Muscle layer of duodenum (tissue), 2 donors: ENCODE measurements around the gene GIMAP2.
A peak's percentile ranks its signal among the peaks of the same experiment; 100 is the strongest.
"Not testable (repeated sequence)": the region's sequence is repeated elsewhere in the genome, so short reads cannot be mapped to it uniquely, and the experiment has no call there.

ENCODE experiments used
- H3K27ac ChIP-seq: one replicate; pipeline ENCODE4 v1.7.0; 2013; ENCODE audit warnings: mild to moderate bottlenecking, low read length
- H3K27me3 ChIP-seq: one replicate; pipeline ENCODE4 v1.7.0; 2013; ENCODE audit warnings: low read depth, mild to moderate bottlenecking, control low read depth, low read length
- H3K36me3 ChIP-seq, 2 donors: one replicate each; pipeline ENCODE4 v1.7.0; 2013; ENCODE audit warnings: low read length in 2 of 2, control low read depth in 1 of 2, mild to moderate bottlenecking in 1 of 2; ENCODE audit not compliant: insufficient read depth in 2 of 2, control insufficient read depth in 1 of 2
- H3K4me1 ChIP-seq, 2 donors: one replicate each; pipeline ENCODE4 v1.7.0; 2013; ENCODE audit warnings: low read length in 2 of 2, mild to moderate bottlenecking in 2 of 2, control low read depth in 1 of 2, moderate library complexity in 1 of 2; ENCODE audit not compliant: insufficient read depth in 2 of 2, control insufficient read depth in 1 of 2
- H3K4me3 ChIP-seq, 2 donors: one replicate each; pipeline ENCODE4 v1.7.0; 2013; ENCODE audit warnings: low read length in 2 of 2, low read depth in 1 of 2, mild to moderate bottlenecking in 1 of 2
- H3K9me3 ChIP-seq, 2 donors: one replicate each; pipeline ENCODE4 v1.7.0; 2013; ENCODE audit warnings: low read length in 2 of 2, control low read depth in 1 of 2, mild to moderate bottlenecking in 1 of 2; ENCODE audit not compliant: control insufficient read depth in 1 of 2
- donor health status: healthy.

The GIMAP2 gene

GRCh38 chr7:150685219-150686029 is at the start of gene GIMAP2:
Gene GIMAP2 (plus strand): TSS chr7:150685706. CDS start chr7:150687060, 1,354 bp downstream.
- Histone ChIP-seq H3K9me3 (no peaks in the 10 kb centered on the region), H3K4me3 (peak within 1 kb of the TSS; percentile 60 to 75), H3K27ac (peak within 1 kb of the TSS; percentile 97), H3K27me3 (no peaks in the 10 kb centered on the region), H3K36me3 (peaks cover 6% of the 10 kb centered on the region in 2 donors), H3K4me1 (peaks cover 0 to 5% of the 10 kb centered on the region in 2 donors)

GRCh38 chr7:150641854-150642253 is 43.7 kb upstream of the GIMAP2 start:
- no peak overlapping the region for H3K4me3 ChIP-seq
- no peaks in the 10 kb centered on the region for H3K27me3 ChIP-seq
- H3K9me3 ChIP-seq: peaks cover 0 to 3% of the 10 kb centered on the region in 2 donors
- H3K27ac ChIP-seq: no peak overlapping the region
- no peaks in the 10 kb centered on the region for H3K36me3 ChIP-seq
- no peaks in the 10 kb centered on the region for H3K4me1 ChIP-seq

- Histone ChIP-seq H3K27ac (no peak overlapping the region), H3K36me3 (no peaks in the 10 kb centered on the region), H3K27me3 (no peaks in the 10 kb centered on the region), H3K9me3 (peaks cover 0 to 3% of the 10 kb centered on the region in 2 donors), H3K4me3 (no peak overlapping the region), H3K4me1 (no peaks in the 10 kb centered on the region)
Measured at GRCh38 chr7:150642926-150643325, 42.6 kb upstream of the GIMAP2 start.

- Histone ChIP-seq H3K4me1 (no peaks in the 10 kb centered on the region), H3K27ac (no peak overlapping the region), H3K27me3 (no peaks in the 10 kb centered on the region), H3K4me3 (no peak overlapping the region), H3K9me3 (no peaks in the 10 kb centered on the region), H3K36me3 (no peaks in the 10 kb centered on the region)
Measured at GRCh38 chr7:150645259-150646020, 40.1 kb upstream of the GIMAP2 start.

GRCh38 chr7:150648353-150649079 is 37.0 kb upstream of the GIMAP2 start:
- Histone ChIP-seq H3K9me3 (peaks cover 0 to 2% of the 10 kb centered on the region in 2 donors), H3K36me3 (no peaks in the 10 kb centered on the region), H3K27ac (no peak overlapping the region)

GRCh38 chr7:150649080-150649385 is 36.5 kb upstream of the GIMAP2 start:
- Histone ChIP-seq H3K4me3 (no peak overlapping the region), H3K4me1 (no peaks in the 10 kb centered on the region), H3K27me3 (no peaks in the 10 kb centered on the region), H3K27ac (no peak overlapping the region), H3K9me3 (peaks cover 0 to 2% of the 10 kb centered on the region in 2 donors), H3K36me3 (no peaks in the 10 kb centered on the region)

More at GRCh38 chr7:150648353-150649079, 37.0 kb upstream of the GIMAP2 start:
- no peaks in the 10 kb centered on the region for H3K27me3 ChIP-seq
- no peak overlapping the region for H3K4me3 ChIP-seq
- no peaks in the 10 kb centered on the region for H3K4me1 ChIP-seq

- Histone ChIP-seq H3K9me3 (peaks cover 0 to 5% of the 10 kb centered on the region in 2 donors), H3K27ac (no peak overlapping the region), H3K27me3 (no peaks in the 10 kb centered on the region), H3K36me3 (no peaks in the 10 kb centered on the region), H3K4me3 (no peak overlapping the region), H3K4me1 (no peaks in the 10 kb centered on the region)
Measured at GRCh38 chr7:150654692-150655091, 30.8 kb upstream of the GIMAP2 start.

GRCh38 chr7:150656047-150656446 is 29.5 kb upstream of the GIMAP2 start:
- Histone ChIP-seq H3K9me3 (peaks cover 0 to 5% of the 10 kb centered on the region in 2 donors), H3K27me3 (no peaks in the 10 kb centered on the region), H3K4me1 (no peaks in the 10 kb centered on the region), H3K36me3 (no peaks in the 10 kb centered on the region), H3K27ac (no peak overlapping the region), H3K4me3 (no peak overlapping the region)

- H3K27ac ChIP-seq: no peak overlapping the region
- H3K36me3 ChIP-seq: no peaks in the 10 kb centered on the region
- no peaks in the 10 kb centered on the region for H3K4me1 ChIP-seq
- peaks cover 0 to 3% of the 10 kb centered on the region in 2 donors for H3K9me3 ChIP-seq
- no peak overlapping the region for H3K4me3 ChIP-seq
- H3K27me3 ChIP-seq: no peaks in the 10 kb centered on the region
Measured at GRCh38 chr7:150657526-150657925, 28.0 kb upstream of the GIMAP2 start.

- Histone ChIP-seq H3K36me3 (no peaks in the 10 kb centered on the region), H3K9me3 (peaks cover 0 to 3% of the 10 kb centered on the region in 2 donors), H3K27ac (no peak overlapping the region), H3K4me3 (no peak overlapping the region), H3K27me3 (no peaks in the 10 kb centered on the region), H3K4me1 (no peaks in the 10 kb centered on the region)
Measured at GRCh38 chr7:150660939-150661613, 24.4 kb upstream of the GIMAP2 start.

- H3K4me1 ChIP-seq, H3K36me3 ChIP-seq, H3K4me3 ChIP-seq, H3K9me3 ChIP-seq, H3K27ac ChIP-seq, H3K27me3 ChIP-seq: not testable (repeated sequence)
Measured at GRCh38 chr7:150662821-150663220, 22.7 kb upstream of the GIMAP2 start.
